KMS-11 (cell line): ENCODE data around the gene MYO15A.

Experiments used
- H2AFZ ChIP-seq: fragments of 200-600 bp; sonication (generic); 2 replicates; pipeline ENCODE4 v1.6.1; 2016; ENCODE audit warnings: antibody characterized with exemption, mixed run types, low read depth
- H3K27ac ChIP-seq: fragments of 200-600 bp; sonication (generic); 2 replicates; pipeline ENCODE4 v1.6.1; 2016; ENCODE audit warnings: mild to moderate bottlenecking, mixed run types
- H3K27me3 ChIP-seq: fragments of 200-600 bp; sonication (generic); 2 replicates; pipeline ENCODE4 v1.6.1; 2017; ENCODE audit warnings: mild to moderate bottlenecking, low read depth, mixed run types, moderate library complexity; ENCODE audit not compliant: insufficient read depth
- H3K36me3 ChIP-seq: fragments of 200-600 bp; sonication (generic); 2 replicates; pipeline ENCODE4 v1.6.1; 2017; ENCODE audit warnings: mild to moderate bottlenecking, mixed run types; ENCODE audit not compliant: insufficient read depth
- H3K4me1 ChIP-seq: fragments of 200-600 bp; sonication (generic); 2 replicates; pipeline ENCODE4 v1.6.1; 2016; ENCODE audit warnings: mild to moderate bottlenecking, low read depth, mixed run types; ENCODE audit not compliant: poor library complexity, severe bottlenecking
- H3K4me2 ChIP-seq: fragments of 200-600 bp; sonication (generic); 2 replicates; pipeline ENCODE4 v1.7.0; 2016; ENCODE audit warnings: mild to moderate bottlenecking, mixed run types
- H3K4me3 ChIP-seq: fragments of 200-600 bp; sonication (generic); IDR thresholded peaks from 2 replicates; pipeline ENCODE4 v1.6.1; 2017; ENCODE audit warnings: low read depth, low read length, mixed read lengths; ENCODE audit not compliant: insufficient read depth
- H3K79me2 ChIP-seq: fragments of 200-600 bp; sonication (generic); 2 replicates; pipeline ENCODE4 v1.6.1; 2016; ENCODE audit warnings: low read depth, mixed run types; ENCODE audit not compliant: insufficient read depth
- H3K9ac ChIP-seq: fragments of 200-600 bp; sonication (generic); 2 replicates; pipeline ENCODE4 v1.6.1; 2016; ENCODE audit warnings: mild to moderate bottlenecking, mixed run types
- H4K20me1 ChIP-seq: fragments of 200-600 bp; sonication (generic); 2 replicates; pipeline ENCODE4 v1.6.1; 2016; ENCODE audit warnings: mild to moderate bottlenecking, mixed run types; ENCODE audit not compliant: insufficient read depth
- CTCF ChIP-seq: fragments of 200-600 bp; sonication (generic); conservative IDR thresholded peaks from 2 replicates; pipeline ENCODE4 v1.6.1; 2017; ENCODE audit warnings: low read depth, mild to moderate bottlenecking, antibody characterized with exemption, low read length, moderate library complexity, mixed read lengths

Gene MYO15A

GRCh38 chr17:18163547-18163946 lies 55.0 kb downstream of the MYO15A start:
- Histone ChIP-seq H2AFZ (no peak overlapping the region), H3K4me3 (no peak overlapping the region), H4K20me1 (no peaks in the 10 kb centered on the region), H3K27ac (no peak overlapping the region), H3K27me3 (no peaks in the 10 kb centered on the region), H3K79me2 (no peaks in the 10 kb centered on the region), H3K9ac (no peak overlapping the region), H3K4me2 (no peak overlapping the region), H3K4me1 (no peaks in the 10 kb centered on the region), H3K36me3 (no peaks in the 10 kb centered on the region)
- no peak for TF ChIP-seq CTCF

GRCh38 chr17:18166894-18167293 lies 58.3 kb downstream of the MYO15A start:
- no peak overlapping the region for H3K27ac ChIP-seq
- no peak for TF ChIP-seq CTCF
- no peak overlapping the region for H3K4me2 ChIP-seq
- H2AFZ ChIP-seq, result no peak overlapping the region
- H3K27me3 ChIP-seq, result no peaks in the 10 kb centered on the region
- no peaks in the 10 kb centered on the region for H3K36me3 ChIP-seq
- no peak overlapping the region for H3K4me3 ChIP-seq
- H3K9ac ChIP-seq, result no peak overlapping the region
- no peaks in the 10 kb centered on the region for H3K4me1 ChIP-seq
- no peaks in the 10 kb centered on the region for H4K20me1 ChIP-seq
- H3K79me2 ChIP-seq, result no peaks in the 10 kb centered on the region

- Histone ChIP-seq H3K27ac (no peak overlapping the region), H3K4me2 (no peak overlapping the region), H3K4me1 (peaks cover 4% of the 10 kb centered on the region), H4K20me1 (no peaks in the 10 kb centered on the region), H3K36me3 (no peaks in the 10 kb centered on the region), H3K9ac (no peak overlapping the region), H3K27me3 (no peaks in the 10 kb centered on the region), H2AFZ (no peak overlapping the region), H3K4me3 (no peak overlapping the region), H3K79me2 (no peaks in the 10 kb centered on the region)
- no peak for TF ChIP-seq CTCF
Observed at GRCh38 chr17:18167421-18167820, 58.9 kb downstream of the MYO15A start.

- Histone ChIP-seq H3K79me2 (no peaks in the 10 kb centered on the region), H3K4me2 (no peak overlapping the region), H3K27me3 (no peaks in the 10 kb centered on the region)
Observed at GRCh38 chr17:18172531-18173278, 64.1 kb downstream of the MYO15A start.

More at GRCh38 chr17:18172531-18173278, 64.1 kb downstream of the MYO15A start:
- H3K27ac ChIP-seq, result no peak overlapping the region
- TF ChIP-seq CTCF, result no peak
- H3K9ac ChIP-seq, result no peak overlapping the region
- H2AFZ ChIP-seq, result no peak overlapping the region
- no peak overlapping the region for H3K4me3 ChIP-seq
- H3K36me3 ChIP-seq, result no peaks in the 10 kb centered on the region
- no peaks in the 10 kb centered on the region for H4K20me1 ChIP-seq
- peaks cover 10% of the 10 kb centered on the region for H3K4me1 ChIP-seq
